ENCODE results near the gene FHIP1A.
A peak's percentile ranks its signal among the peaks of the same experiment; 100 is the strongest.

The FHIP1A gene

GRCh38 chr4:151430740-151431457 is 21.9 kb downstream of the FHIP1A start:
- Mint-ChIP-seq H3K9me3 (no peaks in the 10 kb centered on the region), H3K4me1 (no peaks in the 10 kb centered on the region), H3K4me3 (no peak overlapping the region), H3K27me3 (no peaks in the 10 kb centered on the region), H3K36me3 (no peaks in the 10 kb centered on the region), H3K27ac (no peak overlapping the region)
- ATAC-seq, result no peak

- no peak for ATAC-seq
- Mint-ChIP-seq H3K36me3 (no peaks in the 10 kb centered on the region), H3K4me3 (no peak overlapping the region), H3K27ac (no peak overlapping the region), H3K4me1 (no peaks in the 10 kb centered on the region), H3K9me3 (no peaks in the 10 kb centered on the region), H3K27me3 (no peaks in the 10 kb centered on the region)
Measured at GRCh38 chr4:151431728-151432127, 22.8 kb downstream of the FHIP1A start.

GRCh38 chr4:151432654-151433053 is 23.7 kb downstream of the FHIP1A start:
- Mint-ChIP-seq H3K4me3 (no peak overlapping the region), H3K27ac (no peak overlapping the region), H3K27me3 (no peaks in the 10 kb centered on the region), H3K4me1 (no peaks in the 10 kb centered on the region), H3K36me3 (no peaks in the 10 kb centered on the region), H3K9me3 (no peaks in the 10 kb centered on the region)
- peak; percentile 20 for ATAC-seq

GRCh38 chr4:151434183-151434860 is 25.3 kb downstream of the FHIP1A start:
- H3K9me3 Mint-ChIP-seq, result no peaks in the 10 kb centered on the region
- ATAC-seq, result no peak
- no peaks in the 10 kb centered on the region for H3K27me3 Mint-ChIP-seq
- H3K36me3 Mint-ChIP-seq, result no peaks in the 10 kb centered on the region
- no peaks in the 10 kb centered on the region for H3K4me1 Mint-ChIP-seq
- H3K4me3 Mint-ChIP-seq, result no peak overlapping the region
- H3K27ac Mint-ChIP-seq, result no peak overlapping the region

- H3K4me1 Mint-ChIP-seq, result no peaks in the 10 kb centered on the region
- no peak overlapping the region for H3K27ac Mint-ChIP-seq
- H3K4me3 Mint-ChIP-seq, result no peak overlapping the region
- no peaks in the 10 kb centered on the region for H3K27me3 Mint-ChIP-seq
- ATAC-seq, result no peak
- H3K36me3 Mint-ChIP-seq, result no peaks in the 10 kb centered on the region
- H3K9me3 Mint-ChIP-seq, result no peaks in the 10 kb centered on the region
Measured at GRCh38 chr4:151436093-151436518, 27.1 kb downstream of the FHIP1A start.

GRCh38 chr4:151437505-151437904 is 28.5 kb downstream of the FHIP1A start:
- no peaks in the 10 kb centered on the region for H3K4me1 Mint-ChIP-seq
- H3K9me3 Mint-ChIP-seq, result no peaks in the 10 kb centered on the region
- H3K36me3 Mint-ChIP-seq, result no peaks in the 10 kb centered on the region
- no peak overlapping the region for H3K4me3 Mint-ChIP-seq
- no peak overlapping the region for H3K27ac Mint-ChIP-seq
- no peaks in the 10 kb centered on the region for H3K27me3 Mint-ChIP-seq
- ATAC-seq, result no peak

- Mint-ChIP-seq H3K27me3 (no peaks in the 10 kb centered on the region), H3K4me1 (no peaks in the 10 kb centered on the region), H3K27ac (no peak overlapping the region), H3K9me3 (no peaks in the 10 kb centered on the region), H3K36me3 (no peaks in the 10 kb centered on the region), H3K4me3 (no peak overlapping the region)
- ATAC-seq, result no peak
Measured at GRCh38 chr4:151438154-151438553, 29.2 kb downstream of the FHIP1A start.

- H3K27me3 Mint-ChIP-seq, result no peaks in the 10 kb centered on the region
- H3K4me3 Mint-ChIP-seq, result no peak overlapping the region
- no peak for ATAC-seq
- H3K9me3 Mint-ChIP-seq, result no peaks in the 10 kb centered on the region
- no peaks in the 10 kb centered on the region for H3K4me1 Mint-ChIP-seq
- no peaks in the 10 kb centered on the region for H3K36me3 Mint-ChIP-seq
- H3K27ac Mint-ChIP-seq, result no peak overlapping the region
Measured at GRCh38 chr4:151439320-151439719, 30.3 kb downstream of the FHIP1A start.

GRCh38 chr4:151442002-151442401 is 33.0 kb downstream of the FHIP1A start:
- Mint-ChIP-seq H3K4me3 (no peak overlapping the region), H3K36me3 (no peaks in the 10 kb centered on the region), H3K27ac (no peak overlapping the region), H3K27me3 (peaks cover 11% of the 10 kb centered on the region), H3K9me3 (no peaks in the 10 kb centered on the region), H3K4me1 (no peaks in the 10 kb centered on the region)
- ATAC-seq, result no peak

- H3K9me3 Mint-ChIP-seq, result no peaks in the 10 kb centered on the region
- ATAC-seq, result no peak
- peaks cover 11% of the 10 kb centered on the region for H3K27me3 Mint-ChIP-seq
- H3K36me3 Mint-ChIP-seq, result no peaks in the 10 kb centered on the region
- no peak overlapping the region for H3K27ac Mint-ChIP-seq
- no peaks in the 10 kb centered on the region for H3K4me1 Mint-ChIP-seq
- no peak overlapping the region for H3K4me3 Mint-ChIP-seq
Measured at GRCh38 chr4:151443247-151443646, 34.3 kb downstream of the FHIP1A start.

GRCh38 chr4:151443752-151444151 is 34.8 kb downstream of the FHIP1A start:
- Mint-ChIP-seq H3K27ac (no peak overlapping the region), H3K27me3 (peaks cover 11% of the 10 kb centered on the region), H3K9me3 (no peaks in the 10 kb centered on the region), H3K4me1 (no peaks in the 10 kb centered on the region), H3K36me3 (no peaks in the 10 kb centered on the region), H3K4me3 (no peak overlapping the region)
- ATAC-seq, result no peak

GRCh38 chr4:151446208-151446607 is 37.2 kb downstream of the FHIP1A start:
- no peaks in the 10 kb centered on the region for H3K4me1 Mint-ChIP-seq
- H3K4me3 Mint-ChIP-seq, result no peak overlapping the region
- H3K27me3 Mint-ChIP-seq, result peaks cover 11% of the 10 kb centered on the region
- no peaks in the 10 kb centered on the region for H3K36me3 Mint-ChIP-seq
- H3K9me3 Mint-ChIP-seq, result no peaks in the 10 kb centered on the region
- H3K27ac Mint-ChIP-seq, result no peak overlapping the region
- no peak for ATAC-seq

- no peak for ATAC-seq
- Mint-ChIP-seq H3K27ac (no peak overlapping the region), H3K36me3 (no peaks in the 10 kb centered on the region), H3K27me3 (no peaks in the 10 kb centered on the region), H3K4me1 (no peaks in the 10 kb centered on the region), H3K9me3 (no peaks in the 10 kb centered on the region), H3K4me3 (no peak overlapping the region)
Measured at GRCh38 chr4:151454513-151454912, 45.5 kb downstream of the FHIP1A start.

- no peak overlapping the region for H3K4me3 Mint-ChIP-seq
- H3K4me1 Mint-ChIP-seq, result no peaks in the 10 kb centered on the region
- H3K9me3 Mint-ChIP-seq, result no peaks in the 10 kb centered on the region
- no peak overlapping the region for H3K27ac Mint-ChIP-seq
- ATAC-seq, result no peak
- H3K36me3 Mint-ChIP-seq, result no peaks in the 10 kb centered on the region
- peaks cover under 1% of the 10 kb centered on the region for H3K27me3 Mint-ChIP-seq
Measured at GRCh38 chr4:151455212-151455611, 46.2 kb downstream of the FHIP1A start.

- Mint-ChIP-seq H3K4me1 (no peaks in the 10 kb centered on the region), H3K27ac (no peak overlapping the region)
Measured at GRCh38 chr4:151458148-151458547, 49.2 kb downstream of the FHIP1A start.

More at GRCh38 chr4:151458148-151458547, 49.2 kb downstream of the FHIP1A start:
- Mint-ChIP-seq H3K36me3 (no peaks in the 10 kb centered on the region), H3K4me3 (no peak overlapping the region), H3K27me3 (peaks cover 9% of the 10 kb centered on the region), H3K9me3 (no peaks in the 10 kb centered on the region)
- no peak for ATAC-seq
